Subcutaneous adipose tissue (tissue), 4 donors: ENCODE measurements around the gene GALR3. TPM values are rescaled to one million over a fixed set of nuclear protein-coding genes. Genes with fewer than 3 reads are reported as not detected.

Experiments
- total RNA-seq, 4 donors: library from RNA; depleted of rRNA; stranded (reverse); fragments of >200 nt; gene quantifications; one replicate each; pipeline ENCODE4 v1.1.0, GENCODE V29; 2016
- TF ChIP-seq, protein P1 (sequence below): fragments of 450-650 bp; IDR thresholded peaks from one replicate; pipeline ENCODE4 v1.5.1; 2016; ENCODE audit warnings: low read depth, mild to moderate bottlenecking, control low read depth, antibody characterized with exemption, moderate library complexity

The GALR3 gene
- total RNA-seq, 4 donors from 2014 or later: not detected

DNA sequence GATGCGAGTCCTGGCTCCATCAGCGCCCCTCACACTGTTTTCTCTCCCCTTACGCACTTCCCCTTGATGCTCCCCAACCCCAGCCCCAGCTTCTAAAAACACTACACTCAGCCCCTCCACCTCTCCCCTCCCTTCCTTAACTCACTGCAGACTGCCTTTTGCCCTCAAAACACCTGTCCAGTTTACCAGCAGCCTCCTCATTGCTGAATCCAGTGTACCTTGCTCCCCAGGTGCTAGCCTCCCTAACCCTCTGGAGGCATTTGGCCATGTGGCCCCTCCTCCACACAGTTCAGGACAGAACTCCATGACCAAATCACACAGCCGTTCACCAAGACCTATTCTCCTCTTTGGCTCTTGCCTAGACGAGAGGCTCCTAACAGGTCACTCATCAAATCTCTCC lies 2.8 kb upstream of the GALR3 start:
- TF ChIP-seq, protein P1, sequence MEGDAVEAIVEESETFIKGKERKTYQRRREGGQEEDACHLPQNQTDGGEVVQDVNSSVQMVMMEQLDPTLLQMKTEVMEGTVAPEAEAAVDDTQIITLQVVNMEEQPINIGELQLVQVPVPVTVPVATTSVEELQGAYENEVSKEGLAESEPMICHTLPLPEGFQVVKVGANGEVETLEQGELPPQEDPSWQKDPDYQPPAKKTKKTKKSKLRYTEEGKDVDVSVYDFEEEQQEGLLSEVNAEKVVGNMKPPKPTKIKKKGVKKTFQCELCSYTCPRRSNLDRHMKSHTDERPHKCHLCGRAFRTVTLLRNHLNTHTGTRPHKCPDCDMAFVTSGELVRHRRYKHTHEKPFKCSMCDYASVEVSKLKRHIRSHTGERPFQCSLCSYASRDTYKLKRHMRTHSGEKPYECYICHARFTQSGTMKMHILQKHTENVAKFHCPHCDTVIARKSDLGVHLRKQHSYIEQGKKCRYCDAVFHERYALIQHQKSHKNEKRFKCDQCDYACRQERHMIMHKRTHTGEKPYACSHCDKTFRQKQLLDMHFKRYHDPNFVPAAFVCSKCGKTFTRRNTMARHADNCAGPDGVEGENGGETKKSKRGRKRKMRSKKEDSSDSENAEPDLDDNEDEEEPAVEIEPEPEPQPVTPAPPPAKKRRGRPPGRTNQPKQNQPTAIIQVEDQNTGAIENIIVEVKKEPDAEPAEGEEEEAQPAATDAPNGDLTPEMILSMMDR: no peak

DNA sequence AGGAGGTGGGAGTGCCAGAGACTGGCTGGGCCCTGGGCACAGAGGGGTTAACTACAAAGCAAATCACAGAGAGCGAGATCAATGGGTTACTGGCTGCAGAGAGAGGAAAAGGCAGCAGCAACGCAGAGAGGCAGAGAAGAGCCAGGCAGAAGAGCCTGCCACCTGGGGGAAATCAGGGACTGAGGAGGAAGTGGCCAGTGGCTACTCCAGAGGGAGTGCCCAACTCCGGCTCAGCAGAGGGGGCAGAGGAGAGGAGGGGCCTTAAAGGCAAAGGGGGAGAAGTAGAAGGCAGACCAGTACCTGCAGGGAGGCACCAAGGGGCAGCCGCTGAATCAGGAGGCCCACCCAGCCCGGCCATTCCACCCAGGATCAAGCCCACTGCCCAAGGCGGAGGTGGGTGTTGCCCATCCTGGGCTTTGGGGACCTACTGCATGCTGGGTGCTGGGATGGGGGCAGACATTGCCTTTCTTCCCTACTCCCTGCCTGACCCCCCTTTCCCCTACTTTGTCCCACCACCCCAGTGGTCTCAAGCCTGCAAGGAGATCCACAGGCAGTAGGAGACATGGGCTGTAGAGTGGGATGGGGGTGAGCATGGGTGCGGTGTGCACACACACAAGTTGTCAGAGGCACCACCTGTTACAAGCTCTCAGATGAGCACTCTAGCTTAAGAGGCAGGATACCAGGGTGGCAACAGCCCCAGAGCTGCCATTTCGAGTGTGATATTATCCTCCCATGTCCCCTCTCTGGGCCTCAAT lies 926 bp upstream of the GALR3 start:
- TF ChIP-seq, protein P1: no peak

DNA sequence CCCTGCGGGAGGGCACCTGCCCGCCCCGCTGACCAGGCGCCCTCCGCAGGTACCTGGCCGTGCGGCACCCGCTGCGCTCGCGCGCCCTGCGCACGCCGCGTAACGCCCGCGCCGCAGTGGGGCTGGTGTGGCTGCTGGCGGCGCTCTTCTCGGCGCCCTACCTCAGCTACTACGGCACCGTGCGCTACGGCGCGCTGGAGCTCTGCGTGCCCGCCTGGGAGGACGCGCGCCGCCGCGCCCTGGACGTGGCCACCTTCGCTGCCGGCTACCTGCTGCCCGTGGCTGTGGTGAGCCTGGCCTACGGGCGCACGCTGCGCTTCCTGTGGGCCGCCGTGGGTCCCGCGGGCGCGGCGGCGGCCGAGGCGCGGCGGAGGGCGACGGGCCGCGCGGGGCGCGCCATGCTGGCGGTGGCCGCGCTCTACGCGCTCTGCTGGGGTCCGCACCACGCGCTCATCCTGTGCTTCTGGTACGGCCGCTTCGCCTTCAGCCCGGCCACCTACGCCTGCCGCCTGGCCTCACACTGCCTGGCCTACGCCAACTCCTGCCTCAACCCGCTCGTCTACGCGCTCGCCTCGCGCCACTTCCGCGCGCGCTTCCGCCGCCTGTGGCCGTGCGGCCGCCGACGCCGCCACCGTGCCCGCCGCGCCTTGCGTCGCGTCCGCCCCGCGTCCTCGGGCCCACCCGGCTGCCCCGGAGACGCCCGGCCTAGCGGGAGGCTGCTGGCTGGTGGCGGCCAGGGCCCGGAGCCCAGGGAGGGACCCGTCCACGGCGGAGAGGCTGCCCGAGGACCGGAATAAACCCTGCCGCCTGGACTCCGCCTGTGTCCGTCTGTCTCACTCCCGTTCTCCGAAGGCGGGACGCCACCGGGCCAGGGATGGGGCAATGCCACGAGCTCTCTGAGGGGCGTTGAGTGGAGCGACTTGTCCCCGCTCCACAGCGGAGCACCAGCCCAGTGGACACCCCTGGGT lies 1.8 kb downstream of the GALR3 start:
- TF ChIP-seq, protein P1: no peak

DNA sequence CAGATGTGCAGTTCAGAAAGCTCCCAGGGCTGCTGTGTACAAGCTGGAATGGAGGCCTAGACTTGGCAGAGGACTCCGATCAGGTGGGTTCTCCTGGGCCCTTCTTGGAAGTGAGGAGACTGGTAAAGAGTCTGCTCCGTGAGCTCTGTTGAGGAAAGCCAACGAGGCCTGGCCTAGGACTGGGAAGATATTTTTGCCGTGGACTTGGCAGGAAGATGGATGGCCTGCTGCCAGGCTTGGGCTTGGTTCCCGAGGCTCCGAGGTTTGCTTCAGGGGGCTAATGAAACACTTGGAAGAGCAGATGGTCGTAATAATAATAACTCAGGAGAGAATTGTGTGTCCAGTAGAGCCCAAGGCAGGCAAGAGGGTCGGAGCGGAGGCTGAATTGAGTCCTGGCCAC lies 3.9 kb downstream of the GALR3 start:
- TF ChIP-seq, protein P1: no peak

DNA sequence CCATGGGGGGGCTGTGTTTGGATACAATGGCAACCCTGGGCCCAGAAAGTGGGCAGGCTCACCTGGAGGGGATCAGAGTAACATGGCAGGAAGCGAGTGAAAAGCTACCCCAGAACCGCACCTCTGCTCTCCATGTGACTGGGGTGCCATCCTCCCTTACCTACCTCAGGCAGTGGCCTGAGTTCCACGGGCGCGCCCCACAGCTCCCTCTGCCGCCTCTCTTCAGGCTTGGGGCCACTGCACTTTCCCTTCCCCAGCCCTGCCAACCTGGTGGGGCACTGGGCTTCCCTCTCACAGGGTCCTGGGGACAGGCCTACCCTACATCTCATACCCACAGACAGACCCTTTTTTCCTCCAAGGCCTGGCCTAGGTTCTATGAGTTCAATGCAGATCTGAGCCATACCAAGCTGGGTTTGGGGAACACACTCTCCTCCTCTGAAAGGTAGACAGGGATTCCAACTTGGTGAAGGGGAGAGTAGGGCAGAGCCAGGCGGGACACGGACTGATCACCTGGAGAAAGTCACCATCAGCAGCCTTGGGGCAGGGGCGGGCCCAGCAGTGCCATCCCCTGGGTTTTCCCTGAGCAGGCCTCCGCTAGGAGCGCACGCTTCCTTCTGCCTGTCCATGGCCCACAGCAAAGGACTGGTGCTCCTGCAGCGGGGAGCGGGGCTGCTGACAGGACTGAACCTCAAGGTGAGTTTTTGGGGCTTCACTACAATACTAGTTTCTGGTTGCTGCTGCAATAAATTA lies 7.1 kb downstream of the GALR3 start:
- TF ChIP-seq, protein P1: no peak

DNA sequence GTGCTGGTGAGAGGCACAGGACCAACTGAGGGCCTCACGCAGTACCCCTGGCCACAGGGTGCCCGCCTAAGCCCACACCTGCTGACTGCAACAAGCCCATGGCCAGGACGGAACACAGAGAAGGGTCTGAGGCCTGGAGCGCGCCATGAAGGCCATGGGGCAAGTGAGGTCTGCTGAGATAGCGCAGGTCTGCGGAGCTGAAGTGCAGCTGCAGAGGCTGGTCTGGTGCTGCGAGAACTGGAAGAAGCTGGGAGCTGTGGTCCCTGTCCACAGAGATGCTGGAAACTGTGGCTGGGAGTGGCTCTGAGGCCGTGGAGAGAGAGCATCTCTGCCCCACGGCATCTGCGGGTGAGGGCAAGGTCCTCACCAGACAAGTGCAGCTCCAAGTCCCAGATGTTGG lies 8.3 kb downstream of the GALR3 start:
- TF ChIP-seq, protein P1: no peak
